ENCODE data around the gene CDC6. TPM values are rescaled to one million over a fixed set of nuclear protein-coding genes. Genes with fewer than 3 reads are reported as not detected.
A peak's percentile ranks its signal among the peaks of the same experiment; 100 is the strongest.

CDC6 gene
- total RNA-seq, 2 donors from 2014 or later, result 0.66 to 0.78 TPM

DNA sequence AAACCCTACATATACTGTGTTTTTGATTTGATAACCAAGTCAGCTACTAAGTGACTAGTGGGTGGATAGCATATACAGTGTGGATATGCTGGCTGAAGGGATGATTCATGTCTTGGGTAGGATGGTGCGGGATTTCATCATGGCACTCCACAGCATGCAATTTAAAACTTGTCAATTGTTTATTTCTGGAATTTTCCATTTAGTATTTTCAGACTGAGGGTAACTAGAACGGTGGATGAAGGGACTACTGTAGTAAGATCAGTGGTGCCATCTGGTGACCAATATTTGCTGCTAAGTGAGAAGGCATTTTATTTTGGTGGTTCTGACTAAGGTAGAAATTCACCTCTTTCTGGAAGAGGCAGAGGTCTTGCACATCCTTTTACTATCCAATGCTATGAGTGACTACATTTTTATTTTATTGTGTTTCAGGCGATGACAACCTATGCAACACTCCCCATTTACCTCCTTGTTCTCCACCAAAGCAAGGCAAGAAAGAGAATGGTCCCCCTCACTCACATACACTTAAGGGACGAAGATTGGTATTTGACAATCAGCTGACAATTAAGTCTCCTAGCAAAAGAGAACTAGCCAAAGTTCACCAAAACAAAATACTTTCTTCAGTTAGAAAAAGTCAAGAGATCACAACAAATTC is 3.1 kb downstream of the CDC6 start:
- 44 to 59% methylated on average over 4 of the region's 4 CpGs for WGBS, 2 donors
- peak; percentile 57 to 86 (median 68) for DNase-seq
- H3K9me3 ChIP-seq, result no peaks in the 10 kb centered on the region
- H3K4me3 ChIP-seq, result no peak overlapping the region
- H3K36me3 ChIP-seq (replicated peaks in 1 of 2; ENCODE audit: insufficient read depth in 1 of 2, low read depth in 2 of 2), result no peaks in the 10 kb centered on the region
- peaks cover 24% of the 10 kb centered on the region for H3K4me1 ChIP-seq
- no peak overlapping the region for H3K27ac ChIP-seq
- ATAC-seq, result no peak
- intact Hi-C loops (cut with DNase I), result loop anchor here (5.0 to 10.0 kb wide), 2 partner anchors 88 to 276 kb away; partner anchors contain the start of gene CSF3
- H3K27me3 ChIP-seq, result no peaks in the 10 kb centered on the region
- TF ChIP-seq POLR2A (IDR thresholded peaks at IDR 0.05) (no peak), CTCF (IDR thresholded peaks at IDR 0.05) (peak; percentile 13 to 79 (median 69))

- Histone ChIP-seq H3K9me3 (no peaks in the 10 kb centered on the region), H3K4me1 (peaks cover 24% of the 10 kb centered on the region), H3K27me3 (no peaks in the 10 kb centered on the region), H3K27ac (no peak overlapping the region), H3K36me3 (replicated peaks in 1 of 2; ENCODE audit: insufficient read depth in 1 of 2, low read depth in 2 of 2) (no peaks in the 10 kb centered on the region), H3K4me3 (no peak overlapping the region)
- DNase-seq, result no peak
- ATAC-seq, result no peak
- TF ChIP-seq CTCF (IDR thresholded peaks at IDR 0.05) (no peak), POLR2A (IDR thresholded peaks at IDR 0.05) (no peak)
- intact Hi-C loops (cut with DNase I), result loop anchor here (5.0 to 10.0 kb wide), 2 partner anchors 89 to 276 kb away; partner anchors contain the start of gene CSF3
- WGBS, 2 donors, result 85 to 94% methylated on average over 2 of the region's 2 CpGs
These were observed 3.6 kb downstream of the CDC6 start for GRCh38 chr17:40291281-40291664.

DNA sequence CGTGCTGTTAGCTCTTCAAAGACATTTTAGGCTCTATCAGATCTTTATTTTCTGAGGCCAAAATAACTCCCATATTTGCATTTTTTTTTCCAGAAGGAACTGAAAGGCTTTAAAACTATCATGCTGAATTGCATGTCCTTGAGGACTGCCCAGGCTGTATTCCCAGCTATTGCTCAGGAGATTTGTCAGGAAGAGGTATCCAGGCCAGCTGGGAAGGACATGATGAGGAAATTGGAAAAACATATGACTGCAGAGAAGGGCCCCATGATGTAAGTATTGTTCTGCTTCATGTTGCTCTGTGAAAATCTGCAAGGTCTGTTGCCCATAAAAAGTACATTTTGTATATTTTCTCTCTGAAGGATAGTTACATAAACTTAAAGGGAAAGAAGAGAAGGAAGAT is 5.7 kb downstream of the CDC6 start:
- ATAC-seq (peak; percentile 57), DNase-seq (no peak)
- Histone ChIP-seq H3K9me3 (no peaks in the 10 kb centered on the region), H3K4me1 (peaks cover 24% of the 10 kb centered on the region), H3K36me3 (replicated peaks in 1 of 2; ENCODE audit: insufficient read depth in 1 of 2, low read depth in 2 of 2) (no peaks in the 10 kb centered on the region), H3K27me3 (no peaks in the 10 kb centered on the region), H3K27ac (peak overlapping the region in 2 of 4 donors; percentile 3 to 31), H3K4me3 (no peak overlapping the region)
- TF ChIP-seq POLR2A (IDR thresholded peaks at IDR 0.05) (no peak), CTCF (IDR thresholded peaks at IDR 0.05) (no peak)
- intact Hi-C loops (cut with DNase I), result loop anchor here (5.0 to 10.0 kb wide), 2 partner anchors 91 to 279 kb away; partner anchors contain the start of gene CSF3
- 54 to 72% methylated on average over 1 of the region's 1 CpG for WGBS, 2 donors

DNA sequence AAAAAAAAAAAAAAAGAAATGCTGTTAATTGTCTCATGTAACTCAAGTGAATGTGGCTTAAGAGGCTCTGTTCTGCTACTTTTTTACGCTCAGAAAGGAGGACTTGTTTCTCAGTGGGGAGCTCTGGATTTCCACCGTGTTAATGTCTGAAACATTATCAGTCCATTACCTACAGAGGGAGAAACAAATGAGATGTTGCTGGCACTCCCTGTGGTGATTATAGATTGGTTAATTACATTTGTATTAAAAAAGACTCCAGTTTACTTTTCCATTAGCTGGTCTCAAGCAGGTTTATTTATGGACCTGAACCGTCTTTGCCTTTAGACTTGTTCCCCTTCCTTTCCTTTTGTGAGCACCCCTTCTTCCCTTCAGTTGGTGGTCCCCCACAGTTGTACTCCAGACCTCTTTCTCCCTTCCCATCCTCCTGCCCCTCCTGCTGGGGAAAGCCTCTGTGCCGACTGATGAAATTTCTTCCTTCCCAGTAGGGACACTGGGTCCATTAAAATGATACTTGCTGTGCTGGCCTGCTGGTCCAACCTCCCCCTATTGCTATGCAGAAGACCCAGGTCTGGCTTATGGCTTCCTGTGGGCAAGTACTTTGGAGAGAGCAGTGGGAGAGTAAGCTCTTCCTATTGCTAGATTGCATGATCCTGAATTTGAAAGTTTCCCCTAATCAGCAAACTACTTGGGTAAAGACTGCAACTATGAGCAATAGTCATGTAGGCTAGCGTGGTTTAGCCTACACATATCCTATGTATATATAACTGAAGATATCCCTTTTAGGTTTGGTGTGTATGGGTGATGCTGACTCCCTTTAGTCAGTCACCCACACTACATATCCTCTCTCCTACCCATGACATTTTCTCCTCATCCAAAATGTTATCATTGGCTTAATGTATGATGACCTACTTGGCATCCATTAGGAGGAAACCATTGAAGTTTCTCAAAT is 8.1 kb downstream of the CDC6 start:
- TF ChIP-seq POLR2A (IDR thresholded peaks at IDR 0.05) (no peak), CTCF (IDR thresholded peaks at IDR 0.05) (no peak)
- Histone ChIP-seq H3K4me3 (no peak overlapping the region), H3K9me3 (no peaks in the 10 kb centered on the region), H3K36me3 (replicated peaks in 1 of 2; ENCODE audit: insufficient read depth in 1 of 2, low read depth in 2 of 2) (no peaks in the 10 kb centered on the region), H3K27ac (no peak overlapping the region), H3K4me1 (peaks cover 19% of the 10 kb centered on the region), H3K27me3 (no peaks in the 10 kb centered on the region)
- intact Hi-C loops (cut with DNase I), result loop anchor here (10.0 kb wide), 1 partner anchor 281 kb away; the partner anchor contains the start of gene CSF3
- DNase-seq (no peak), ATAC-seq (no peak)
- 75 to 78% methylated on average over 5 of the region's 5 CpGs for WGBS, 2 donors
